HG03520 (cell line): ENCODE results near the gene RSU1.
"Not testable (repeated sequence)": the region's sequence is repeated elsewhere in the genome, so short reads cannot be mapped to it uniquely, and the experiment has no call there.

Source experiments
- ATAC-seq: cut with Tn5 transposase; IDR thresholded peaks from one replicate; pipeline ENCODE4 v1.9.1; 2021; ENCODE audit warnings: mild to moderate bottlenecking, moderate library complexity; ENCODE audit not compliant: unreplicated experiment

Gene RSU1

DNA sequence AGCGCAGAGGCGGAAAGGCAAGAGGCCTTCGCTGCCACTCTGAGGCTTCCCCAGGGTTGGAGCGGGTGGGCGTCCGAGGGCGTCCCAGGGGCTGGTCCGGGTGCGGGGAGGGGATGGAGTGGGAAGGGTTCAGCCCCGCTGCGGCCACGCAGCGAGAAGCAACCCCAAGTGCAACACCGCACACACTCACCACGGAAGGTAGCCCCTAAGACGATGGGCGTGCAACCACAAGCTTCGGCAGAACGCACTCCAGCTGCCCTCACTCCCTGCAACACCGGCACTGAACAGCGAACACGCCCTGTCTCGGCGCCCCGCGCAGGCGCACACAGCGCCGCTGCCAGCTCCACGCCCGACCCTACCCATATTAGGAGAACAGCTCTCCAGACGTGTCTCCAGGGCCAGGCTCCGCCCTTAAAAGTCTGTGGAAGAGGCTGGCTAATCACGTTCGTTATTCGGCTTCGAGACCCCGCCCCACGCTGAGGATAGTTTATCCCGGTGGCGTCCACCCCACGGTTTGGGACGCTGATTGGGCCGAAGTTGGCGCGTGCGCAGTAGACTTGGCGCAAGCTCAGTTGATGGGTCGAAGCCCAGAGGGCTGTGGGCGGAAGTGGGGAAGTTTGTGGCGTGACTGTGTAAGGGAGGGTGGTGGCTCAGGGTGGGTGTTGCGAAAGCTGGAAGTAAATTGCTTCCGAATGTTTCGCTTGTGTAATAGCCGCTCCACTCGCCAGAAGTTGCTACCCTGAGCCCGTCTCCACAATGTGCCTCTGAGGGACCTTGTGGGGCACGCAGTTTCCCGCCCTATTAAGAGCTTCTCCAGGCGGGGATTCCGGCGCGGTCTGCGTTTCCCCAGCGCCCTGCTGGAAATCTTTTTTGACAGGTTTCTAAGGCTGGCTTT is at the start of gene RSU1:
RSU1 (minus strand) TSS at position 300 of the 895 bp plus-strand sequence. CDS start 343 bp downstream, outside the sequence.
- peak; percentile 98 for ATAC-seq

DNA sequence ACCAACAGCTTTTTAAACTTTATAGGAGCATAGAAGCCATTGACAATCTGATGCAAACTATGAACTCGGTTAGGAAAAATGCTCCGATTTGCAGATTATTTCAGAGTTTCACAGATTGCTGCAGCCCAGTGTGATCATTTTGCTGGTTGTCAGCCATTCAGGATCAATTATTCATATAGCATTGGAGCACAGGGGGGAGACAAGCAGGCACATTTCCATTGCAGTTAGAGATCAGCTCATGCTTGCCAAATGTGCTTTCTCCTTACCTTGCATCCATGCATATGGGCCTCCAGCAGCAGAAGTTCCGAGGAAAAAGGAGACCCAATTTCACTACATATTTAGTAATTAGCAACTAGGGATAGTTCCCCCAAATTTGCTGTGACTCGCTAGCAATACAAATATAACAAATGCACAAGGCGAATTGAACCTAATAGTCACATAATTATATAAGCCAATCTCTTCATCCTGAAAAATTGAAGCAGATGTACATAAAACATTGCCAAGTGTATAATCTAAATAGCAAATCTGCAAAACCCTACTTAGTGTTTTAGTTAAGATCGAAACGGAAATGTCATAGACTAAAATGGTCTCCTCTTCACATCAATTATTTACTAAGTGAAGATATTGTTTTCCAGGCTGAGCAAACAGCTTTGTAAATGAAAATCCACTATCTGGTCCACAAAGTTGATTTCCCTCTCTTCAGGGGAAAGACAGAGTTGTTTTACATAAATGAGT is 49.5 kb upstream of the RSU1 start:
- no peak for ATAC-seq

DNA sequence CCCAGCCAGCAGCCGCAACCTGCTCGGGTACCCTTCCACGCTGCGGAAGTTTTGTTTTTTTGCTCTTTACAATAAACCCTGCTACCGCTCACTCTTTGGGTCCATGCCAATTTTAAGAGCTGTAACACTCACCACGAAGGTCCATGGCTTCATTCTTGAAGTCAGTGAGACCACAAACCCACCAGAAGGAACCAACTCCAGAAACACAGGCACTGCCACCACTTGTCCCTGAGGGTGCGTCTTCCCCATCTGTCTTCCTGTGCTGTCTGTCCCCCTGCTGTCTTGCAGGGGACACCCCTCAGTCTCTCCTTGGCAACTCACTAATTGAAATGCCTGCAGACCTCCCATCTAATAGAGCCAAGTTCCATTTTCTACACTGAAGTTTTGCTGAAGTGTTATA is 48.5 kb upstream of the RSU1 start:
- no peak for ATAC-seq

DNA sequence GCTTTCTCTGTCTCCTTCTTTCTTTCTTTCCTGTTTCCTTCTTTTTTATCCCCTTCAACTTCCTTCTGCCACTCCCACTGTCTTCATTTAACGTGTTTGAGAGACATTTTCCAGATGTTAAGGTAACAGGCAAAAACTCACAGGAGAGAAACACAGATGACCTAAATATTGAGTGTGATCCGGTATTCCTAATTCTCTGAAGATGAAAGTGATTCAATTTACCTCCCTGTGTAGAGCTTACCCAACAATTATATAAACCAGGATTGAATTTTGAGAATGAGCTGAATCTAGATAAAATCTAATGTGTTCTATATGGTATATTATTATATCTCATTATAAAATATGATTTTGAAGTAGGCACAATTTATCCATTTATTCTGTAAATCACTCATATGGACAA is 46.5 kb upstream of the RSU1 start:
- ATAC-seq, result no peak

DNA sequence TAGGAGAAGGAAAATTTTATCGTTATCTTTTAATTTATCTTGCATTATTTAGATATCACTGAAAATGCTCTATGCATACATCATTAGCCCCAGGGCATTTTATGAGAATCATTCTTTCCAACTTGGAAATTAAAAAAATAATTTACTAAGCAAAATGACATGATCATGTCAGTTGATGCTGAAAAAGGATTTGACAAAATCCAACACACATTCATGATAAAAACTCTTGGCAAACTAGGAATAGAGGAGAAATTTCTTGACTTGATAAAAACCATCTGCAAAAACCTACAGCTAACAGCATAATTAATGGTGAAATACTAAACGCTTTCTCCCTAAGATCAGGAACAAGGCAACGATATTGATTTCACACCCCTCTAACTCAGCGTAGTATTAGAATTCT is 40.2 kb upstream of the RSU1 start:
- ATAC-seq, result no peak

DNA sequence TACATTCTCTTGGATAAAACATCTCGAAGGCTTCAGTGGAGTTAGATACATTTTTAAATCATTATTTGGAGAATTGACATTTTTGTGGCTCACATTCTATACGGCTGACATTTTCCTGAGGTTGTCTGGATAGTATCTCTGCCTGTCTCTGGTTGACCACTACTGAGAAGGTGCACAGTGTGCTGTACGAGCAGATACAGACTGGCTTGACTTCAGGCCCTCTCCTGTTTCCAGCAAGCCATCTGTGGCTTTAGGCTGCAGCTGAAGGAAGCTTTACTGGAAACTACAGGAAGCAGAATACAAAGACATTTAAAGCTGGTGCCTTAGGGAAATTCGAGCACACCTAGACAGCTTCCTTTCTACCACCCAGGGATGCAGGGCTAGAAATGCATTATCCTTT is 39.3 kb upstream of the RSU1 start:
- ATAC-seq, result no peak

DNA sequence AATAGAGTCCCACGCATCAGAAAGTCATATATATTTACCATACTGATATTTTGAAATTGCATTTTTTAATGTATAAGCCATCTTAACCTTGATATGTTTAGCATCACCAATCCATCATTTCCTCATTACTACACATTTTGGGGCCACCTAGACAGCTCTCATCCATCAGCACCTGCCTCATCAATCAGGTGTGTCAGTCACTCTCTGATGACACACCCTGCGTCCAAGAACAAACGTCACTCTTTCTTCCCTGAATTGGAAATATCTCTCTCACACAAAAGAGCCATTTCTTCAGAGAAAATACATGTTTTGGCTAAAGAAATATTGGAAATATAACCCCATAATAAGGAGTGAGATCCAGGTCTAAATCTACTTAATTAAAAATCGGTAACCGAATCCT is 38.9 kb upstream of the RSU1 start:
- ATAC-seq, result no peak

DNA sequence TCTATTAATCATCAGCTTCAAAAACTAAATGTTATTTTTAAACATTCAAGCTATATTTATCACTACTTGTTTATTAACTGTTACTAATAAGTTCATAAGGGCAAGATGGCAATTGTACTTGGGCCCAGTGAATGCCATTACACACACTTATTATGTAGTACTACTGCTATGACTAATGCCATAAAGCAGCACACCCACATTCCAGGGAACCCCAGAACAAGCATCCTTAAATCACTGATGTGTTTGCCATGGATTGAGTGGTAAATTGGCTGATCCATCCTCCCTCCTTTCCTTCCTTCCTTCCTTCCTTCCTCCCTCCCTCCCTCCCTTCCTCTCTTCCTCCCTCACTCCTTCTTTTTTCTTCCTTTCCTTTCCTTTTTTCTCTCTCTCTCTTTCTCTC is 37.4 kb upstream of the RSU1 start:
- no peak for ATAC-seq

DNA sequence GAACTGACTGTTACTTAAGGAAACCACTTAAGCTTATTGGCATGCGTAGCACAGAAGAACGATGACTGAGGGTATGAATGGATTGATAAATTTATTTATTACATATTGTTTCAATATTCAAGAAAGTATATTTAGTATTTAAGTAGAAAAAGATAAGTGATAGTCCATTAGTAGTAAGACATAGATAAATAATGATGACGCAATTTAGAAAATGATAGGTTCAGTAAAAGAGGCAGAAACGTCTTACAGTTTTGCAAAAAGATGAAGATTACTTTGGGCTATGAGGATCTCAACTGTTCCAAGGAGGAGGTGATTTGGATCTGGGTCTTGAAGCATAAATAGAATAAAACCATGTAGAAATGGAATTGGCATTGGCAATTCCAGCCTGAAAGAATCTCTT is 36.6 kb upstream of the RSU1 start:
- ATAC-seq, result no peak

DNA sequence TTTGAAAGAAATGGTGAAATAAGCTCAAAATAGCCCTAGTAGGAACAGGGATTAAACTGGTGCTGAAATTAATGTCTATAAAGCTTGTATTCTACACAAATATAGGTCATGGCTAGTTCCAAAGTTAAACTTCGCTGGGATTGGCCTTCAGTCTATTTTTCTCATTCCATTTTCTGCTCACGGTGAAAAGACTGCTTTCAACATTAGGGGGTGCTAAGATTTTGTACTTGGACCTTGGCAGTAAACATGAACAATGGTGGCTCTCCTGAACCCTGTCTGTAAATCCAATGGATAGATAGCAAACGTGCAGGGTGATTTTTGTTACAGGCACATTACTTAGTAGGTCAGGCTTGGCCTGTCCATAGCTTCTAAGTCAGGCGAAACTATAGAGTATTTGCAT is 36.0 kb upstream of the RSU1 start:
- no peak for ATAC-seq

DNA sequence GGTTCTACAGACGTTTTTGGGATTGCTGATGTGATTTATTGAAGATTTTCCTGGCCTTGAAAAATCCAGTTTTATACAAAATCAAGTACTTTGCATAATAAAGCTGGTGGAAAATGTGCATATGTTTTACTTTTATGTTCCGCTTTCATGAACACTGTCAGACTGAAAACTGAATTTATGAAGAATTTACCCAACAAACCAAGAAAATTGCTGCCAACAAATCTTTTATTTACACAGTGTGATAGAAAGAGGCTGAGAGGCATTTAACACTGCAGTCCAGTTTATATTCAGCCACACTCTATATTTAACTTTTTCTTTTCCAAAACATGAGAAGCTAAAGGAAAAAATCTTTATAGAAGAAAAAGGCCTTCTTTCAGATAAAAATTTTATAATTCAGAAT is 35.4 kb upstream of the RSU1 start:
- no peak for ATAC-seq

DNA sequence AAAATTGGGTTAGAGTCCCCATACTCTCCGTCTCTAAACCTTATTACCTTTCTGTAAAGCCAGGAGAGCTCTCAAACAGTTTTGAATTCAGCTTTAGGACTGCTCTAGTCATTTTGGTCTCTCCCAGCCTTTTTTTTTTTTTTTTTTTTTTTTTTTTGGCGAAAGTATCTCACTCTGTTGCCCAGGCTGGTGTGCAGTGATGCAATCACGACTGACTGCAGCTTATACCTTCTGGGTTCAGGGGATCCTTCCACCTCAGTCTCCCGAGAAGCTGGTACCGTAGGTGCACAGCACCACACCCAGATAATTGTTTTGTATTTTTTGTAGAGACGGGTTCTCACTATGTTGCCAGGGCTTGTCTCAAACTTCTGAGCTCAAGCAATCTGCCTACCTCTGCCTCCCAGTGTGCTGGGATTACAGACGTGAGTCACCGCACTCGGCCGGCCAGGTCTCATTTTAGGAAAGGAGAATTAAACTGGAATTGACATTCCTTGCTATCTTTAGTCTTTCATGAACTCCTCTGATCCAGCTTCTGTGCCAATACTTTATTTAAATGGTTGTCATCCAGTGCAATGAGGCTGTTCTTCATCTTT is 31.4 kb upstream of the RSU1 start:
- ATAC-seq, result no peak

DNA sequence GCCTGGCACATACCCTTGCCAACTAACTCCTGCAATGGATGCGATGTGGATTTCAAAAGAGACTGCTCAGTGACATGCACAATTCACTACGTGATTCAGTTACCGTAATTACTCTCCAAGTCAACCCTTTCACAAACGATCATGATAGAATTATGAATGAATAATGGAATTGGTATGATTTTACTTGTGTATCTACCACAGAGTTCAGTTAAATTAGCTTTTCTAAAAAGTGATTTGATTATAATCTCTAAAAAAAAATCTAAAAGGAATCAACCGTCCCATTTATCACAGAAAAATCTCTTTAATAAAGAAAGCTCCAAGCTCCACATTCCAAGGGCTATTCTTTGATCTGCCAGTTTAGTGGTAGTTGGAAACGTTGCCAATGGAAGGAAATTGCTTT is 30.4 kb upstream of the RSU1 start:
- ATAC-seq, result no peak

DNA sequence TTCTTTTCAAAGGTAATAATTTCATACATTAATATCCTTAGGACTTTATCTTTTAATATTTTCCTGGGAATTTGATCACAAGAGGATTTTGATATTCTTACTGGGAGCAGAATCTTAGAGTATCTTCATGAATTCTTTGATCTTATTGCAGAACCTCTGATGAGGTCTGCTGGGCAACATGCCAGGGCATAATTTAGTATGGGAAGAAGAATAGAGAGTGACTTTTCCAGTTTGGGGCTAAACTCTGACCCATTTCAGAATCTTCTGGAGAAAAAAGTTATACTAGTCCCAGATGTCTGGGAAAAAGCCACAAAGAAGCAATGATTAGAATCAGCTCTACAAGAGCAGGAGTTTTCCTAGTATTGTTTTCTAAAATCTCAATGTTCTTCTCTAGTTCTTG is 28.0 kb upstream of the RSU1 start:
- no peak for ATAC-seq

DNA sequence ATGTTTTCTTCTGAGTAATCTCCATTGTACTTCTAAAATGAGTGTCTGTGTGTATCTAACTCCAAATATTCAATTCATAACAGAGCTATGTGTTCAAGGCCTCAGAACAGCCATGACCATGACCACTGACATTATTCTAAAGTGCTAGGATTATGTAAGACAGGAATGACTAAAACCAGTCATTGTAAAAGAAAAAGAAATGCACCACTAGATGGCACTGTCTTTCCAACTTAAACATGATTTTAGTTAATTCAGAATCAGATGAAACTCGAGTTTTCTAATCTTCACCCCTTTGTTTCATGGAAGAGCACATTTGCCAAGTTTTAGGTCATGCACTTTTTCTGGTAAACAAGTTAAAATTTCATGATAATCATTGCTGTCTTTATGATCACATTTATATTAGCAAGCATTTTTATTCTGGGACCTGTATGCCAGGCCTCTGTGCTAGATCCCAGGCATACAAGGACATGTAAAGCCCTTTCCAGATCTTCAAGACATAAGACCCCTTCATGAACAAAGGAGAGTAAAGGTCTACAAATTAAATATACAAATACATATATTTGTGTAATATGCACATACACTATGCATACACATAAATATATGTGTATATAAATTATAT is 26.1 kb upstream of the RSU1 start:
- peak; percentile 58 for ATAC-seq

DNA sequence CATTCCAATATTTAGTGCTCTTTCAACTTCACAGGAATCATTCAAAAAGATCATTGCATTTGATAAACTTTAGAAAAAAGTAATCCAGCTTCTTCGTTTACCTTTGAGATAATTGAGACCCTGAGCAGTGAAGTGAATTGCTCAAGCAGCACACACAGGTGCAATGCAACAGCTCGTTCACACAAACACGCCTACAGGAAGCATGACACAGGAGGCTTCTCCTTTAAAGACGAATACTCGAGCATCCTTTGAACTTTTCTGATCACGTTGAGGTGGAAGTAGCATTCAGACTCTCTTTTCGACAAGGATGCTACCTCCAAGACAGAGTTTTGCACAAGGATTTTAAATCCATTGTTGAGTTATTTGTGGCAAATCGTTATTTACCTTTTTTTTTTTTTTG is 18.0 kb upstream of the RSU1 start:
- no peak for ATAC-seq

DNA sequence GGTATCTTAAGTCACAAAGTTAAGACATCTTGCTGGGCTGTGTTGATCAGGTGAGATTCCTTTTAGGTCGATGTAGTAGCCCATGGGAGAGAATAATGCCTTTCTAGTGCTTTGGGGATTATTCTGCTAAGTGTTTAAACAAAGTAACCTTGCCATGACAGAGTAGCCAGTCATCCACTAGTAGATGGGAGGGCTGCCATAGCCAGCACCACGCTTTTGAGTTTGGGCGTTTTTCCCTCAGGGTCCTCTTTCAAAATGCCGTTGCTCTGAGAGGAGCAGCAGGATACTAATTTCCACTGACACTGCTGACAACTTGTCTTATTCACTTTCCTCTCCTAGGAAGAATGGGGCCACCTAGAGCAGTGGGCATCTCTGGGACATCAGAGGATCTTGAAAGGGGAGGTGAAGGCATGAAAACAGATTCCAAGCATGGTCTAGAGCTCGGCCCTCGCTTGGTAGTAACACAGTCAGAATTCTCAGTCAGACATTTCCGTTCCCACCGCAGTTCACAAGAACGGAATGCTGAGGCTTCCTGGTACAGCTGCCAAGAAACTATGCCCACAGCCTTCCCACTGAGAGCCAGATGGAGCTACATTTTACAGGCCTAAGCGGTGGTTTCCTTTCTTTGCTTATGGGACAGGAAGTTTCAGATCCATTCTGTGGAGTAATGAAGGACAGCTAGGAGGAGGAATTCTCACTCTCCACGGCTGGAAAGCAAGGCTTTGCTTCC is 15.3 kb upstream of the RSU1 start:
- ATAC-seq, result no peak

DNA sequence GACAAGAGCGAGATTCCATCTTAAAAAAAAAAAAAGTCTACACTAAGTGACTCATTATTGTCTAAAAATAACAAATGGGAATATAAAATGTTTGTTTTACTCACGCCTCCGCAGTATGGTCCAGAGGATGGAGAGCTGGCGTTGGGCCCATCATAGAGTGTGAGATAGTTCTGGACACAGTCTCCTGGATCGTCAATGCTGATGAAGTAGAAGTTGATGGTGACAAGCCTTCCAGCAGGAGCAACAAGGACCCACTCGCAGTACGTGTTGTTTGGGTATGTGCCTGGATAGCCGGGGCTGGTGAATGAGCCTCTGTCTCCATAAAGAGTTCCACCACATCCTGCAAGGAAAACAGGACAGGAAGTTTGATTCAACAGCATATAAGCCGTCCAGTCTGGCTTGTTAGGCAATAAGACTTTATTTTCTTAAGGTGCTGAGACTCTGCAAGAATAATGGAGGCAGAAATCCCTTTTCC is 11.5 kb upstream of the RSU1 start:
- no peak for ATAC-seq

DNA sequence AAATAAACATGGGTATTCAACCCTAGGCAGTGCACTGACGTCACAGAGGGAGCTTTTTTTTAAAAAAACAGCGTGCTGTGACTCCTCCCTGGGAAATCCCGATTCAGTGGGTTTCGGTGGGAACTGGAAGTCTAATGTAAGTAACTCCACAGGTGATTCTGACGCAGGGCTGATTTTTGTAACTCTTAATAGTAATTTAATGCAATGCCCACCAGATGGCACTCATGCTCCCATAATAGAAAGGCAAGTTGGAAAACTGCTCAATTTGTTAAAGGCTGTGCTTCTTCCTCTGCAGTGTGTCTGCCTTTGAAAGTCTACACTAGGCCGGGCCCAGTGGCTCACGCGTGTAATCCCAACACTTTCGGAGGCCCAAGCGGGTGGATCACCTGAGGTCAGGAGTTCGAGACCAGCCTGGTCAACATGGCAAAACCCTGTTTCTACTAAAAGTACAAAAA is 10.9 kb upstream of the RSU1 start:
- ATAC-seq, result peak; percentile 79

DNA sequence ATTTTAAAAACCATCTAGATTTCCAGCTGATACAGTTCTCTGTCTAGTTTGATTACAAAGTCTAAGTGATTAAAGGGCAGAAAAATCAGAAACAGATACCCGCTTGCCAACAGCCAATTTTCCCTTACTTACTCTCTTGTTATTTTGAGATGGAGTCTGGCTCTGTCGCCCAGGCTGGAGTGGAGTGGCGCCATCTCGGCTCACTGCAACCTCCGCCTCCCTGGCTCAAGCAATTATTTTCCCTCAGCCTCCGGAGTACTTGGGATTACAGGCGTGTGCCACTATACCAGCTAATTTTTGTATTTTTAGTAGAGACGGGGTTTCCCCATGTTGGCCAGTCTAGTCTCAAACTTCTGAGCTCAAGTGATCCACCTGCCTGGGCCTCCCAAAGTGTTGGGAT is 10.2 kb upstream of the RSU1 start:
- not testable (repeated sequence) for ATAC-seq
